HG03460 (cell line): ENCODE data around the gene GPR156.

Source experiments
- ATAC-seq: cut with Tn5 transposase; IDR thresholded peaks from one replicate; pipeline ENCODE4 v1.9.1; 2021; ENCODE audit not compliant: unreplicated experiment

Gene GPR156

GRCh38 chr3:120130656-120131055 is 154.4 kb downstream of the GPR156 start:
- ATAC-seq: no peak

DNA sequence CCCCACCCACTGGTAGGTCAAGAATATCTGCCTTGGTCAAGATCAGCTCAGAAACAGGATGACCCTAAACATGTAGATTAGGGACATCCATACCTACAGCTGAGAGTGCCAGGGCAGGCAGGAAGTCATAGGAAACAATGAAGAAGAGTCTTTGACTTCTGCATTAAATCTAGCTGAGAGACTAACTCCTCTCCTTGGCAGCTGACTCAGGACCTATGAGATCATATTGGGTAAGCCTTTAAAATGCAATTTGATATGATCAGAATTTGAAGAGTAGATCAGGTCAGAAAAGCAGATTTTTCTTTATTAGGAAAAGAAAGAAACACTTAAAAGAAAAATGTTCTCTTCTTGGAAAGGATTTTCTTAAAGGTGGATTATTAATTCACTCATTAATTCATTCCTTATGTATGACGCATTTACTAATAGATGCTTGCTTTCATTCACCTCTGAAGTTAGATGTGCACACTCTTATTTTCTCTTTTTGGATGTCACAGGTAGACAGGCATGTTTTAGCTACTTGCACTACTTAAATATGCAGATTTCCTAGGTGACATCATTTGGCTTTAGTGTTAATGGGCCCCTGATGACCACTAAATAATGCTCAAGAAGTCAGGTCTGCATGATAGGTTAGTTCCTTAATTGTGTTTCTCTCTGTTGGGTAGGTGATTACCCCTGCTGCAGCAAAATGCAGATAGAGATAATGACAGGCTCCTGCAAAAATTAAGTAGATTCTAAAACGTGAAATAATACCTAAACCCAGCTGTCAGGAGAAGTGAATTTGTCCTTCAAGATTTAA is 155.1 kb downstream of the GPR156 start:
- no peak for ATAC-seq

DNA sequence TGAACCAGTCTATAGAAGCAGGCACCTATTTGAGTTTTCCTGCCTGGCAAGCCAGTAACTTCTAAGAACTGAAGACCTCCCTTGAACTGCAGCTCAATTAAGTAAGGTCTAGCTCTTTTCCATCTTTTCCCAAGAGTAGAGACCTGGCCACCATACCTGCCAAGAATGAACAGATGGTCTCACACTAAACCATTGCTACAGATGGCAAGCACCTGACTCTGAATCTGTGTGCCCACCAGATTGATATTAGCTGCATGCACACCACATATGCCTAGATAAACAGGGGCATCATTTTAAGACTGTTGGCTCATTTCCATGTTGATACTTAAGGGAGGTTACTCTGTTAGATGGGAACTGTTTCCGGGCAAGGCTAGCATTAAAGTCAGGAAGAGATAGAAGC is 156.0 kb downstream of the GPR156 start:
- ATAC-seq: no peak

DNA sequence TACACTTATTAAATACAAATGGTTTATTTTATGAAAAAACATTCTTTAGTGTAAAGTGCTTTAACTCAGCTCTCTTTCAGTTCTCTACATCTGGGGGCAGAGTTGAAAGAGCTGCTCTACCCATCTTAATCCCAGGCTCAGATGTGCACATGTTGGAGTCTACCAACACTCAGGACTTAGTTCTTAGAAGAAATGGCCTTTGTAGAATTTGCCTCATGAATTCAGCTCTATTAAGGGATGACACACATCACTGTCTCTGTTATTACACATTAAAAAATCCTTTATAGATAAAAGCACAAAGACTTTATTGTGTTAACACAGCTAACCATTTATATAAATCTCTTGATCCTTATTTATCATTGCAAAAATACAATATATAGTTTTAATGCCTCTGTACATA is 159.0 kb downstream of the GPR156 start:
- no peak for ATAC-seq

GRCh38 chr3:120119846-120120510 is 165.0 kb downstream of the GPR156 start:
- no peak for ATAC-seq
